Ecto neural progenitor cell (in vitro differentiated cells): ENCODE measurements around the gene CRYGS.
A peak's percentile ranks its signal among the peaks of the same experiment; 100 is the strongest.
"Not testable (repeated sequence)": the region's sequence is repeated elsewhere in the genome, so short reads cannot be mapped to it uniquely, and the experiment has no call there.

ENCODE experiments used
- DNase-seq: peaks from one replicate; pipeline ENCODE4 v3.0.0-alpha.2; 2018; ENCODE audit warnings: low spot score

The CRYGS gene

GRCh38 chr3:186544281-186544680, at the start of gene CRYGS:
CRYGS (minus strand) TSS chr3:186544380; CDS start chr3:186544326, 54 bp downstream.
- DNase-seq: no peak

GRCh38 chr3:186593862-186594261, 49.7 kb upstream of the CRYGS start:
- DNase-seq: no peak

GRCh38 chr3:186592682-186593081, 48.5 kb upstream of the CRYGS start:
- no peak for DNase-seq

- no peak for DNase-seq
Observed at GRCh38 chr3:186590580-186591295, 46.6 kb upstream of the CRYGS start.

GRCh38 chr3:186589856-186590579, 45.8 kb upstream of the CRYGS start:
- DNase-seq: no peak

GRCh38 chr3:186589121-186589520, 44.9 kb upstream of the CRYGS start:
- DNase-seq: no peak

GRCh38 chr3:186588632-186589031, 44.5 kb upstream of the CRYGS start:
- no peak for DNase-seq

- DNase-seq: no peak
Observed at GRCh38 chr3:186587183-186587582, 43.0 kb upstream of the CRYGS start.

- DNase-seq: not testable (repeated sequence)
Observed at GRCh38 chr3:186586245-186586644, 42.1 kb upstream of the CRYGS start.

GRCh38 chr3:186583831-186584230, 39.7 kb upstream of the CRYGS start:
- no peak for DNase-seq

- DNase-seq: no peak
Observed at GRCh38 chr3:186582541-186582940, 38.4 kb upstream of the CRYGS start.

- DNase-seq: no peak
Observed at GRCh38 chr3:186580785-186581184, 36.6 kb upstream of the CRYGS start.

GRCh38 chr3:186577521-186577920, 33.3 kb upstream of the CRYGS start:
- DNase-seq: no peak

- DNase-seq: no peak
Observed at GRCh38 chr3:186571644-186572013, 27.4 kb upstream of the CRYGS start.

GRCh38 chr3:186570941-186571643, 26.9 kb upstream of the CRYGS start:
- DNase-seq: no peak

- peak; percentile 99 for DNase-seq
Observed at GRCh38 chr3:186570096-186570940, 26.1 kb upstream of the CRYGS start, which contains the start of gene DNAJB11. DNAJB11 (plus strand) TSS chr3:186570720; CDS start chr3:186570898, 178 bp downstream.

- DNase-seq: no peak
Observed at GRCh38 chr3:186569779-186570095, 25.6 kb upstream of the CRYGS start.

- DNase-seq: not testable (repeated sequence)
Observed at GRCh38 chr3:186569361-186569760, 25.2 kb upstream of the CRYGS start.

- DNase-seq: peak; percentile 98
Observed at GRCh38 chr3:186567072-186567921, 23.1 kb upstream of the CRYGS start, which contains the start of gene TBCCD1. TBCCD1 (minus strand) TSS chr3:186567339; CDS start chr3:186564329, 3,010 bp downstream.

- no peak for DNase-seq
Observed at GRCh38 chr3:186566772-186567071, 22.5 kb upstream of the CRYGS start.

- DNase-seq: no peak
Observed at GRCh38 chr3:186564586-186564985, 20.4 kb upstream of the CRYGS start.
